Activated CD4-positive, alpha-beta memory T cell treated with anti-CD3 and anti-CD28 coated beads for 36 hours (primary cell): ENCODE measurements around the gene YWHAB. TPM values are rescaled to one million over a fixed set of nuclear protein-coding genes. Genes with fewer than 3 reads are reported as not detected.
"Not testable (repeated sequence)": the region's sequence is repeated elsewhere in the genome, so short reads cannot be mapped to it uniquely, and the experiment has no call there.

ENCODE experiments used
- CTCF ChIA-PET: fragments of 350-600 bp; sonication (Branson Sonifier 250); formaldehyde crosslinking; loops from one replicate; lab custom pipeline; 2021; ENCODE audit warnings: antibody characterized with exemption, inconsistent platforms; lab: Charles Lee
- POLR2A ChIA-PET: fragments of 350-600 bp; sonication (Branson Sonifier 250); formaldehyde crosslinking; loops from one replicate; lab custom pipeline; 2021; ENCODE audit warnings: antibody characterized with exemption; lab: Charles Lee
- DNase-seq: peaks from one replicate; pipeline ENCODE4 v3.0.0-alpha.2; 2020
- H3K27ac Mint-ChIP-seq: one replicate; pipeline ENCODE4 v1.8.0; 2021; ENCODE audit warnings: mixed read lengths
- H3K27me3 Mint-ChIP-seq: one replicate; pipeline ENCODE4 v1.8.0; 2021; ENCODE audit warnings: mixed read lengths
- H3K36me3 Mint-ChIP-seq: one replicate; pipeline ENCODE4 v1.8.0; 2021; ENCODE audit warnings: mixed read lengths
- H3K4me1 Mint-ChIP-seq: one replicate; pipeline ENCODE4 v1.8.0; 2021; ENCODE audit warnings: low read depth, mixed read lengths
- H3K4me3 Mint-ChIP-seq: one replicate; pipeline ENCODE4 v1.8.0; 2021; ENCODE audit warnings: mild to moderate bottlenecking, mixed read lengths
- H3K9me3 Mint-ChIP-seq: one replicate; pipeline ENCODE4 v1.8.0; 2021; ENCODE audit warnings: mixed read lengths
- intact Hi-C: fragments of 100-400 bp; cut with micrococcal nuclease; formaldehyde crosslinking; loops from one replicate; pipeline ENCODE4 v1.15.1; 2023
- total RNA-seq, 2 experiments: library from RNA; stranded (reverse); gene quantifications; one replicate each; pipeline ENCODE4 v1.2.3, GENCODE V29; 2021

YWHAB gene
- total RNA-seq, 2 experiments from 2014 or later, result 280 to 284 TPM

DNA sequence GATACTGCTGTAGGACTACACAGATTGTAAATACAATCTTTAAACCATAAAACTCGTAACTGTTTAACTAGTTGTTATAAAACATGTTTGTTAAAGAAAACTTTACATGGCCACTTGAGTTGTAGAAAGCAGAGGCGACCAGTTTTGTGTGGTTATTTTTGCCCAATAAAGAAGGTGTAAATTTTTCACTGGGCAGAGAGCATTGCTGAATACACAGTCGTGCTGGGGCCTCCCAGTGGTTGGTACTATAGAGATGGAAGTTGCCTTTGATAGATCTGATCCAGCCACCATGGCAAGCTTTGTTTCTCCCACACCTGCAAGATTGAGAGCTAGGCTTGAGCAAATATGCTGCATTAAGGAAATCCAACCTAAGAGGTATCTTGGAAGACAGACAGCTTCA is 34.0 kb upstream of the YWHAB start:
- H3K4me1 Mint-ChIP-seq, result no peaks in the 10 kb centered on the region
- POLR2A ChIA-PET, result no interaction called here
- intact Hi-C loops, result no loop called here
- DNase-seq, result no peak
- H3K36me3 Mint-ChIP-seq, result no peaks in the 10 kb centered on the region
- H3K9me3 Mint-ChIP-seq, result no peaks in the 10 kb centered on the region
- CTCF ChIA-PET, result no interaction called here
- peaks cover 2% of the 10 kb centered on the region for H3K27me3 Mint-ChIP-seq
- H3K27ac Mint-ChIP-seq, result no peak overlapping the region
- no peak overlapping the region for H3K4me3 Mint-ChIP-seq

DNA sequence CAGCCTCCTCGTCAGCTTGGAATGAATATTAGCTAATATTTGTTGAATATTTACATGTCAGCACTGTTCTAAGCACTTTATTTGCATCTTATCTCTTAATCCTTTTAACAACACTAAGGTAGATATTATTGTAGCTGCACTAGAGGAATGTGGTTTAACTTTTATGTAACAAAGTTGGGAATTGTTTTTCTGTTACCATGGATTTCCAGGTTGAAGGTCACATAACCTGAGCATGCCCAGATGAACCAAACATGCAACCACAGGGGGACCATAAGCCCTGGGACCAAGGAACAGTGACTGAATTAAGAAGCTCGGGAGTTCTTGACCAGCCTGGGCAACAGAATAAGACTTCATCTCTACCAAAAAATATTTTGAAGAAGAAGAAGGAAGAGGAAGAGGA is 29.1 kb upstream of the YWHAB start:
- H3K4me1 Mint-ChIP-seq, result no peaks in the 10 kb centered on the region
- no peaks in the 10 kb centered on the region for H3K9me3 Mint-ChIP-seq
- H3K27me3 Mint-ChIP-seq, result peaks cover 2% of the 10 kb centered on the region
- CTCF ChIA-PET, result interaction anchor here (0.8 kb wide), 1 partner anchor 9 kb away, joined by 3 read pairs; no protein-coding TSS in a partner anchor
- no peak for DNase-seq
- H3K27ac Mint-ChIP-seq, result no peak overlapping the region
- H3K4me3 Mint-ChIP-seq, result no peak overlapping the region
- POLR2A ChIA-PET, result no interaction called here
- H3K36me3 Mint-ChIP-seq, result no peaks in the 10 kb centered on the region
- intact Hi-C loops, result no loop called here

DNA sequence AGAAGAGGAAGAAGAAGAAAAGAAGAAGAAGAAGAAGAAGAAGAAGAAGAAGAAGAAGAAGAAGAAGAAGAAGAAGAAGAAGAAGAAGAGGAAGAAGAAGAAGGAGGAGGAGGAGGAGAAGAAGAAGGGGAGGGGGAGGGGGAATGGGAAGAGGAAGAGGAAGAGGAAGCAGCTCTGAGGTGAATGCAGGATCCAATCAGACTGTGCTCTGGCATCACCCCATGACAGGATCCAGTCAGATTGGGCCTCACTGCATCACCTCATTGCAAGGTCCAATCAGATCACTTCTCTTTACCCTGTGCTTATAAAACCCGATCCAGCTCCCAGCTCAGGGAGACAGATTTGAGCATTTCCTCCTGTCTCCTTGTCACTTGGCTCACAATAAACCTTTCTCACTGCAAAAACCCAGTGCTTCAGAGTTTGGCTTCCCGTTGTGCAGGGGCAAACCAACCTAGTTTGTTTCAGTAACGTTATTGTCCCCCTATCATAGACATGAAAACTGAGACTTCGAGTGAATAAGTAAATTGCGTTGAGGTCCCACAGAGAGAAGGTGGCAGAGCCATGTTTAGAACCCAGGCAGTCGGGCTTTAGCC is 28.6 kb upstream of the YWHAB start:
- POLR2A ChIA-PET, result no interaction called here
- no peak overlapping the region for H3K27ac Mint-ChIP-seq
- H3K4me1 Mint-ChIP-seq, result no peaks in the 10 kb centered on the region
- no peak overlapping the region for H3K4me3 Mint-ChIP-seq
- no peak for DNase-seq
- H3K36me3 Mint-ChIP-seq, result no peaks in the 10 kb centered on the region
- CTCF ChIA-PET, result no interaction called here
- H3K9me3 Mint-ChIP-seq, result no peaks in the 10 kb centered on the region
- H3K27me3 Mint-ChIP-seq, result peaks cover 2% of the 10 kb centered on the region
- intact Hi-C loops, result no loop called here

DNA sequence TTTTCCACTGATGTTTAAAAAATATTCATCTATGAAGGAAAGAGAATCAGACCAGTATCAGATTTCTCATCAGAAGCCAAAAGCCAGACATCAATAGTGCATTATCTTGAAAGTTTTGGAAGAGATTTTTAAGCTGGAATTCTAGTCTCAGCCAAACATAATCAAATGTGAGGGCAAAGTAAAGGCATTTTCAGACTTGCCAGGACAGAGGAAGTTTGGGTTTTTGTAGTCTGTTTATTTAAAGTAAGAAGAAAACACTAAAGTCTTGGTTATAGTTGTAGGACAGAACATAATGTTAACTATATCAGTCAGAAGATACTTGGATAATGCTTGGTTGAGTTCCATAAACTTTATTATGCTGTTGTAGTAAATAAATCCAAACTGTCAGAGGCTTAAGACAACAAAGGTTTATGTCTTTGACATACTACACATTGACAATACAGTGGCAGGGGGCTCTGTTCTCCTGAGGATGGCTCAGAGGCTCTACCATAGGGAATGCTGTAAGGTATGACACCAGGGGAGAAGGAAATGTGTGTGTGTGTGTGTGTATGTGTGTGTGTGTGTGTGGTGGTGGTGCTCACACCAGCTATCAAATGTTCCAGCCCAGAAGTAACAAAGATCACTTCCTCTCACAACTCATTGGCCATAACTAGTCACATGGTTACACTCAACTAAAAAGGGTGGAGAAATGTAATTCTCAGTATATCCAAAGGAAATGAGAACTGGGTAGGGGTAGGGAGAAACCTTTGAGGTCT is 26.7 kb upstream of the YWHAB start:
- Mint-ChIP-seq H3K9me3 (no peaks in the 10 kb centered on the region), H3K27ac (no peak overlapping the region), H3K4me1 (no peaks in the 10 kb centered on the region), H3K27me3 (peaks cover 2% of the 10 kb centered on the region), H3K36me3 (no peaks in the 10 kb centered on the region), H3K4me3 (no peak overlapping the region)
- intact Hi-C loops, result no loop called here
- POLR2A ChIA-PET, result no interaction called here
- no peak for DNase-seq
- CTCF ChIA-PET, result no interaction called here

DNA sequence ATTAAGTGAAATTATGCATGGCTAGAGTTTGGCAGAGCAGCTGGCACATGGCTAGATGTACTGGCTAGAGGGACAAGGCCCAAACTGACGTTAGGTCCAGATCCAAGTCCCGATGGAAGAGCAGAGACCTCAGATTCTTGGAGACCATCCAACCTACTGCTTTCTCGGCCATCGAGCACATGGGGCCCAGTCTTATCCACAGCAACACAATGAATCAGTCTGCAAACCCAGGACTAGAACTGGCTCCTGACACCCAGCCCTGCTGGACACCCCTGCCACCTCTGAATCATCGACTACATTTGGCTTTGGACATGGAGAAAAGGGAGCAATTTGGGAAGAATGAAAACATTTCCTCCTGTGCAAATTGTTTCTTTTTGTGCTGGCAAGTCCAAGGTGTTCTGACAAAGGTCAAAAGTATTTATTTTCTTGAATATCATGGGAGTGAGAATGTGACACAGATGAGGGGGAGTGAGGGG is 23.9 kb upstream of the YWHAB start:
- Mint-ChIP-seq H3K27me3 (no peaks in the 10 kb centered on the region), H3K9me3 (no peaks in the 10 kb centered on the region), H3K27ac (no peak overlapping the region), H3K4me1 (peaks cover under 1% of the 10 kb centered on the region), H3K36me3 (no peaks in the 10 kb centered on the region), H3K4me3 (no peak overlapping the region)
- CTCF ChIA-PET, result interaction anchor here (1.6 kb wide), 1 partner anchor 114 kb away, joined by 4 read pairs; no protein-coding TSS in a partner anchor
- DNase-seq, result no peak
- POLR2A ChIA-PET, result no interaction called here
- intact Hi-C loops, result loop anchor here (10.0 kb wide), 1 partner anchor 57 kb away; no protein-coding TSS in a partner anchor

DNA sequence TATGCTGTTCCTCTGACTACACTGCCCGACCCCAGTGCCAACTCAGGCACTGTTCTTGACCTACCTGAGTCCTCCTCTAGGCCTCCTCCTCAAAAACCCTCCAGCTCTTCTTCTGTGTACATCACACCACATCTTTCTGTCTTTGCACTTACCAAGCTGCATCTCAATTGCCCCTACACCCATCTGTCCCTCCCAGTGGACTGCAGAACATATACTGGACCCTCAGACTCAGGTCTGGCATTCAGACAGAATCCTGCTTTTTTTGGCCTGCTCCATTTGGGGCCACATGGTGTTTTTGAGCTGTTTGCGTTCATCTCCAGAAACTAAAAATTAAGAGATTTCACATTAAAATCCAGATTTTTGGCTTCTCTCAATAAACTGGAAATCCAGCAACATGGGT is 23.2 kb upstream of the YWHAB start:
- H3K4me3 Mint-ChIP-seq, result no peak overlapping the region
- H3K27me3 Mint-ChIP-seq, result peaks cover 1% of the 10 kb centered on the region
- POLR2A ChIA-PET, result no interaction called here
- no peak overlapping the region for H3K27ac Mint-ChIP-seq
- intact Hi-C loops, result loop anchor here (10.0 kb wide), 1 partner anchor 57 kb away; no protein-coding TSS in a partner anchor
- no peaks in the 10 kb centered on the region for H3K9me3 Mint-ChIP-seq
- no peak for DNase-seq
- H3K36me3 Mint-ChIP-seq, result no peaks in the 10 kb centered on the region
- H3K4me1 Mint-ChIP-seq, result peaks cover 7% of the 10 kb centered on the region
- CTCF ChIA-PET, result interaction anchor here (0.8 to 1.6 kb wide), 2 partner anchors 115 to 130 kb away, joined by 4 read pairs; no protein-coding TSS in a partner anchor

DNA sequence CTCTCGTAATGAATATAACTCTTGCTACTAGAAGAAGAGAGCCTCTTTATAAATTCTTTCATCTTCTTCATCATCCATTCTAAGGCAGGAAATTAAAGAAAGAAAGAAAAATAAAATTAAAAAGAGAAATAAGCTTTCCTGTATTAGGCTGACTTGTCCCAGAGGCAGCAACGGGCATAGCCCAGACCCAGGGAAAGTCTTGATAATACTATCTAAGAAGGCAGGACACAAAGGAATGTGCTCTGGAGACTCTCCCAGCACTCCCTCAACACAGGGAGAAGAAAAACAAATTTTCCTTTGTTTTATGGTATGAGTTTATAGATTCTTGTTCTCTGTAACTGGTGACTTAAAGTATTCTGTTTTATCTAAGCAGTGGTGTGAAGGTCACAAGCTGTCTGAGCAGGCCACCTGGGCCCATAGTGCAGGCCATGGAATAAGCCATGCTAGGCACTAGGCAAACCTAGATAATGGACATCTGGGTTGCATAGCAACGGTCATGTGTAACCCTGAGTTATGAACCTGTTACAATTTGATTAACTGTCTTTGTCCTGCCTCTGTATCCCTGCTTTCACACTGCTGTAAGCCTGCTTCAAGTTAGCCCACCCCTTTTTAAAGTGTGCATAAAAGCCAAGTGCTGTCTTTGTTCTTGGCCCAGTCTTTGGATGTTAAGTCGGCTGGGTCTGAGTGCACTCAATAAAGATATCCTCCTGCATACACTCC is 22.0 kb upstream of the YWHAB start:
- H3K27me3 Mint-ChIP-seq, CTCF ChIA-PET, H3K9me3 Mint-ChIP-seq, DNase-seq, POLR2A ChIA-PET, H3K4me3 Mint-ChIP-seq, H3K36me3 Mint-ChIP-seq, H3K27ac Mint-ChIP-seq: not testable (repeated sequence)
- intact Hi-C loops, result loop anchor here (10.0 kb wide), 1 partner anchor 59 kb away; no protein-coding TSS in a partner anchor
- peaks cover 11% of the 10 kb centered on the region for H3K4me1 Mint-ChIP-seq

DNA sequence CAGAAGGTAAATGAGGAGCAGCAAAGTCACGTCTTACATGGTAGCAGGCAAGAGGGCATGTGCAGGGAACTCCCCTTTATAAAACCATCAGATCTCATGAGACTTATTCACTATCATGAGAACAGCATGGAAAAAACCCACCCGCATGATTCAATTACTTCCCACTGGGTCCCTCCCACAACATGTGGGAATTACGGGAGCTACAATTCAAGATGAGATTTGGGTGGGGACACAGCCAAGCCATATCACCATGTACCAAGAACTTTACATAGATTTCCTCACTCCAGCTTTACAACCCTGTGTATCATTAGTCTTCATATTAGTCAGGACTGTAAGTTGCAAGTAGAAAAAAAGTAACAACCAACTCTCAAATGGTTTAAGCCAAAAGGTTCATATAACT is 21.0 kb upstream of the YWHAB start:
- H3K36me3 Mint-ChIP-seq, POLR2A ChIA-PET, H3K27me3 Mint-ChIP-seq, DNase-seq, H3K4me3 Mint-ChIP-seq, H3K9me3 Mint-ChIP-seq, H3K27ac Mint-ChIP-seq: not testable (repeated sequence)
- CTCF ChIA-PET, result interaction anchor here (0.7 kb wide), 1 partner anchor 179 kb away, joined by 4 read pairs; no protein-coding TSS in a partner anchor
- intact Hi-C loops, result loop anchor here (10.0 kb wide), 1 partner anchor 60 kb away; no protein-coding TSS in a partner anchor
- H3K4me1 Mint-ChIP-seq, result peaks cover 11% of the 10 kb centered on the region

DNA sequence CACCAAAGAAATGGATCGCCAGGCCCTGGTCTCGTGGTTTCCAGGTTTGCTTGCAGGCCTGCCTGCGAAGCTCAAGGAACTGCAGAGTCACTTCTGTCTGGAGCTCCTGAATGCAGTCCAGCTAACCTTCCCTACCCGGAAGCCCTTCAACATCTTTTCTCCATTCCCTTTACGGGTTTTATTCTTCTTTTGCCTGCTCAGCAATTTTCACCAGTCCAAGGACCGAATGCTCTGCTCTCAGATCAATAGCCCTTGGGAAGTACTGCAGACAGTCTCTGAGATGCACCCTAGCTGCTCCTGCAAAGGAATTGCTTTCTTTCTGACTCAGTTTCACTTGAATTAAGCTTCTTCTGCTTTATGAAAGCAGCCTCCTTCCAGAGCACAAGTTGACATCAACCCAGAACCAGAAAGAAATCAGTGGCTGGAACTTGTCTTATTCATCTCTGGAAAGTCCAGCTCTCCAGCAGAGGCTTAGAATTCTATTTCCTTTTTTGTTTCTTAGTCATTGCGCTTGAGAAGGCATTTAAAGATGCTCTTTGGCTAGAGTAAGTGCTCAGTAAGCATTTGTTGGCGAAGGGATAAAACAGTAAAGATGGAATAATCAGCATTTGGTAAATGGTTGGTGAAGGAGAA is 18.7 kb upstream of the YWHAB start:
- peaks cover 11% of the 10 kb centered on the region for H3K4me1 Mint-ChIP-seq
- no peaks in the 10 kb centered on the region for H3K9me3 Mint-ChIP-seq
- peak overlapping the region; percentile 39 for H3K4me3 Mint-ChIP-seq
- peaks cover 3% of the 10 kb centered on the region for H3K27me3 Mint-ChIP-seq
- H3K27ac Mint-ChIP-seq, result no peak overlapping the region
- ChIA-PET POLR2A (no interaction called here), CTCF (interaction anchor here (0.6 to 2.2 kb wide), 17 partner anchors 12 to 650 kb away, joined by 3 to 52 read pairs (median 4); partner anchors contain the start of gene KCNK15)
- H3K36me3 Mint-ChIP-seq, result no peaks in the 10 kb centered on the region
- DNase-seq, result no peak
- intact Hi-C loops, result loop anchor here (1.0 to 10.0 kb wide), 3 partner anchors 62 to 182 kb away; no protein-coding TSS in a partner anchor

DNA sequence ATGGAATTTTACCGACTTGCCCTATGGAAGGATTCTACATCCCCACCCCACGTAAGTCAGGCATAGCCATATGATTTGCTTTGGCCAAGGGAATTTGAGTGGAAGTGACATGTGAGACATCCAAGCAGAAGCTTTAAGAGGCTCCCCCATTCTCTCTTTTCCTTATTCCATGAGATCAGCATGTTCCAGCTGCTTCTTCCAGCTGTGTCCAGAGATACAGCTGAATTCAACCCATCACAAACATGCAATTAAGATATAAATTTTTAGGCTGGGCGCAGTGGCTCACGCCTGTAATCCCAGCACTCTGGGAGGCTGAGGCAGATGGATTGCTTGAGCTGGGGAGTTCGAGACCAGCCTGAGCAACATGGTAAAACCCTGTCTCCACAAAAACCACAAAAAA is 16.0 kb upstream of the YWHAB start:
- Mint-ChIP-seq H3K4me1 (peaks cover 11% of the 10 kb centered on the region), H3K27ac (no peak overlapping the region), H3K36me3 (no peaks in the 10 kb centered on the region), H3K27me3 (peaks cover 3% of the 10 kb centered on the region), H3K4me3 (no peak overlapping the region), H3K9me3 (no peaks in the 10 kb centered on the region)
- CTCF ChIA-PET, result interaction anchor here (2.9 kb wide), 1 partner anchor 121 kb away, joined by 24 read pairs; no protein-coding TSS in a partner anchor
- POLR2A ChIA-PET, result no interaction called here
- no peak for DNase-seq
- intact Hi-C loops, result loop anchor here (10.0 kb wide), 1 partner anchor 65 kb away; no protein-coding TSS in a partner anchor

DNA sequence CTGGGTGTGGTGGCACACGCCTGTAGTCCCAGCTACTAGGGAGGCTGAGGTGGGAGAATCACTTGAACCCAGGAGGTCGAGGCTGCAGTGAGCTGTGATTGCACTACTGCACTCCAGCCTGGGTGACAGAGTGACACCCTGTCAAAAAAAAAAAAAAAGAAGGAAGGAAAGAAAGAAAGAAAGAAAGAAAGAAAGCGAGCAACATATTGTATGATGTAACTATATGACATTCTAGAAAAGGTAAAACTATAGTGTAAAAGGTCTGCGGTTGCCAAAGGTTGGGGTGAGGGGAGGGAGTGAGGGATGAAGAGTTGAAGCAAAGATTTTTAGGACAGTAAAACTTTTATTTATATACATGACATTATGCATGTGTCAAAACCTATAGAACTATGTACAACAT is 3.1 kb upstream of the YWHAB start:
- H3K27me3 Mint-ChIP-seq, H3K36me3 Mint-ChIP-seq, H3K4me3 Mint-ChIP-seq, H3K9me3 Mint-ChIP-seq, H3K27ac Mint-ChIP-seq, DNase-seq: not testable (repeated sequence)
- ChIA-PET POLR2A (interaction anchor here (0.6 kb wide), 1 partner anchor 1028 kb away, joined by 4 read pairs; no protein-coding TSS in a partner anchor), CTCF (interaction anchor here (1.4 kb wide), 1 partner anchor 15 kb away, joined by 5 read pairs; no protein-coding TSS in a partner anchor)
- intact Hi-C loops, result loop anchor here (10.0 kb wide), 1 partner anchor 668 kb away; the partner anchor contains the start of gene OSER1
- H3K4me1 Mint-ChIP-seq, result peaks cover 22% of the 10 kb centered on the region
